HEK293 (cell line): ENCODE measurements around the gene BIN1.
A peak's percentile ranks its signal among the peaks of the same experiment; 100 is the strongest.

Experiments
- CTCF ChIA-PET: fragments of 350-600 bp; formaldehyde crosslinking; extraction: SDS; loops from one replicate; lab custom pipeline; 2021; ENCODE audit warnings: antibody characterized with exemption; lab: Yijun Ruan, JAX
- POLR2A ChIA-PET: fragments of 300-600 bp; formaldehyde crosslinking; extraction: SDS; loops from one replicate; lab custom pipeline; 2020; ENCODE audit warnings: antibody characterized with exemption, inconsistent platforms; lab: Yijun Ruan, JAX
- H3K27ac ChIP-seq: fragments of 200-500 bp; sonication (Bioruptor generic); 2 replicates; pipeline ENCODE4 v1.5.1; 2014; ENCODE audit warnings: low read depth, low read length, control low read depth, inconsistent platforms; ENCODE audit errors: extremely low read depth
- H3K36me3 ChIP-seq, 2 experiments: fragments of 200-500 bp in 1 of 2; sonication (Bioruptor generic) in 1 of 2; 1 replicate in 1 of 2; 2 replicates in 1 of 2; pipeline ENCODE4 v1.5.1; 2014 to 2017; ENCODE audit warnings: inconsistent platforms in 2 of 2, low read length in 2 of 2; ENCODE audit not compliant: control insufficient read depth in 2 of 2, insufficient read depth in 1 of 2
- H3K4me1 ChIP-seq: fragments of 200-500 bp; sonication (Bioruptor generic); 2 replicates; pipeline ENCODE4 v1.5.1; 2014; ENCODE audit warnings: mild to moderate bottlenecking, low read length, inconsistent platforms; ENCODE audit not compliant: control insufficient read depth, insufficient read depth
- H3K4me3 ChIP-seq: 2 replicates; pipeline ENCODE4 v1.5.1; 2011; ENCODE audit warnings: low read depth, mild to moderate bottlenecking, control low read depth, low read length, moderate library complexity
- H3K9me3 ChIP-seq: fragments of 200-500 bp; sonication (Bioruptor generic); 2 replicates; pipeline ENCODE4 v1.5.1; 2014; ENCODE audit warnings: low read depth, low read length, inconsistent platforms; ENCODE audit not compliant: control insufficient read depth, insufficient read depth
- REPIN1 ChIP-seq: fragments of 450-650 bp; formaldehyde crosslinking; IDR thresholded peaks from 2 replicates; pipeline ENCODE4 v1.5.1; 2017; ENCODE audit warnings: missing biosample characterization, missing genetic modification characterization, low read depth
- ZBTB21 ChIP-seq: fragments of 450-650 bp; formaldehyde crosslinking; IDR thresholded peaks from 2 replicates; pipeline ENCODE4 v1.5.1; 2017; ENCODE audit warnings: missing biosample characterization, missing genetic modification characterization
- ZFHX2 ChIP-seq: fragments of 450-650 bp; formaldehyde crosslinking; conservative IDR thresholded peaks from 2 replicates; pipeline ENCODE4 v1.5.1; 2016; ENCODE audit warnings: missing biosample characterization, missing genetic modification characterization
- ZIC2 ChIP-seq: fragments of 450-650 bp; formaldehyde crosslinking; IDR thresholded peaks from 2 replicates; pipeline ENCODE4 v1.5.1; 2016; ENCODE audit warnings: missing biosample characterization, missing genetic modification characterization
- ZNF133 ChIP-seq: fragments of 450-650 bp; formaldehyde crosslinking; IDR thresholded peaks from 2 replicates; pipeline ENCODE4 v1.5.1; 2016; ENCODE audit warnings: missing biosample characterization, missing genetic modification characterization
- ZNF555 ChIP-seq: fragments of 450-650 bp; formaldehyde crosslinking; conservative IDR thresholded peaks from 2 replicates; pipeline ENCODE4 v1.5.1; 2017; ENCODE audit warnings: missing biosample characterization, mild to moderate bottlenecking, missing genetic modification characterization, inconsistent platforms
- ZNF561 ChIP-seq: fragments of 450-650 bp; IDR thresholded peaks from 2 replicates; pipeline ENCODE4 v1.5.1; 2018; ENCODE audit warnings: missing biosample characterization, missing genetic modification characterization, borderline replicate concordance
- ZNF596 ChIP-seq: fragments of 450-650 bp; IDR thresholded peaks from 2 replicates; pipeline ENCODE4 v1.5.0; 2018; ENCODE audit warnings: missing biosample characterization, mild to moderate bottlenecking, missing genetic modification characterization, moderate library complexity
- ZNF600 ChIP-seq: fragments of 450-650 bp; formaldehyde crosslinking; IDR thresholded peaks from 2 replicates; pipeline ENCODE4 v1.5.1; 2016; ENCODE audit warnings: missing biosample characterization, missing genetic modification characterization
- ZNF658 ChIP-seq: fragments of 450-650 bp; formaldehyde crosslinking; IDR thresholded peaks from 2 replicates; pipeline ENCODE4; 2016; ENCODE audit warnings: missing biosample characterization, missing genetic modification characterization
- TF ChIP-seq, protein P1 (sequence below): sonication (generic); formaldehyde crosslinking; IDR thresholded peaks from 2 replicates; pipeline ENCODE4 v1.8.1; 2022; ENCODE audit warnings: mild to moderate bottlenecking, moderate library complexity, missing genetic modification reagents
- TF ChIP-seq, protein P2 (sequence below): fragments of 450-650 bp; formaldehyde crosslinking; IDR thresholded peaks from 2 replicates; pipeline ENCODE4 v1.5.1; 2017; ENCODE audit warnings: missing biosample characterization, missing genetic modification characterization
- TF ChIP-seq, protein P3 (sequence below): fragments of 450-650 bp; formaldehyde crosslinking; IDR thresholded peaks from 2 replicates; pipeline ENCODE4 v1.5.1; 2016; ENCODE audit warnings: missing biosample characterization, missing genetic modification characterization, borderline replicate concordance

Gene BIN1

DNA sequence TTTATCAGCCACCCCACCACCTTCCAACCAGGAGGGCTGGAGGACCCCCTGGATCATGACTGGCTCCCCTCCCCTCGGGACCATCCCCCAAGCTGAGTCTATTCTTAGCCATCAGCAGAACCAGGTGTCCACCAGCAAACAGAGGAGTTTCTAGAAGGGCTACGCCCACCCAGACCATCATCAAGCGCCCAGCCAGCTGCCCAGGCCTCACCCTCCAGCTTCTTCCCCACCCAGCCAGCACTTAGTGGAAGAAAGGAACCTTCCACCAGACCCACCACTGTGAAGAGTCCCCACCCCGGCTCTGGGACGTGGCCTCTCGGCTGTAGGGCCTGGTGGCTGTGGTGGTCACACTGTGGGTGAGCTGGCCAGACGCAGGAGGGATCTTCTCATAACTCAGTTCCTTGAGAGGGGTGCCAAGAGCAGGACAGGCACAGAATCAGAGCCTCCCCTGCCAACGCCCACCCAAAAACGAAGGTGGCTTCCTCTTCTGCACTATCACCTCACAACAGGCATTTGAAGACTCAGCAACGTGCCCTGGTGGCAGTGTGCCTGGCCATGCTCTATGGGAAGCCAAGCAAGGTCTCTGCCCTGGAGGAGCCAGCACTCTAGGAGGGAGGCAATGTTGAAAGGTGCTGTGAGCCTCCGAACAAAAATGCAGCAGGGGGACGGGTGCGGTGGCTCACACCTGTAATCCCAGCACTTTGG is 19.0 kb downstream of the BIN1 start:
- H3K9me3 ChIP-seq, result no peaks in the 10 kb centered on the region
- TF ChIP-seq REPIN1 (no peak), ZBTB21 (no peak), ZNF561 (tag by site-specific recombination) (no peak), ZNF658 (tag by site-specific recombination) (no peak), ZNF133 (no peak), ZNF596 (tag by site-specific recombination) (no peak), ZIC2 (tag by site-specific recombination) (no peak)
- TF ChIP-seq, protein P1, sequence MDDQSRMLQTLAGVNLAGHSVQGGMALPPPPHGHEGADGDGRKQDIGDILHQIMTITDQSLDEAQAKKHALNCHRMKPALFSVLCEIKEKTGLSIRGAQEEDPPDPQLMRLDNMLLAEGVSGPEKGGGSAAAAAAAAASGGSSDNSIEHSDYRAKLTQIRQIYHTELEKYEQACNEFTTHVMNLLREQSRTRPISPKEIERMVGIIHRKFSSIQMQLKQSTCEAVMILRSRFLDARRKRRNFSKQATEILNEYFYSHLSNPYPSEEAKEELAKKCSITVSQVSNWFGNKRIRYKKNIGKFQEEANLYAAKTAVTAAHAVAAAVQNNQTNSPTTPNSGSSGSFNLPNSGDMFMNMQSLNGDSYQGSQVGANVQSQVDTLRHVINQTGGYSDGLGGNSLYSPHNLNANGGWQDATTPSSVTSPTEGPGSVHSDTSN (CRISPR knock-in tag), result no peak
- TF ChIP-seq, protein P2, sequence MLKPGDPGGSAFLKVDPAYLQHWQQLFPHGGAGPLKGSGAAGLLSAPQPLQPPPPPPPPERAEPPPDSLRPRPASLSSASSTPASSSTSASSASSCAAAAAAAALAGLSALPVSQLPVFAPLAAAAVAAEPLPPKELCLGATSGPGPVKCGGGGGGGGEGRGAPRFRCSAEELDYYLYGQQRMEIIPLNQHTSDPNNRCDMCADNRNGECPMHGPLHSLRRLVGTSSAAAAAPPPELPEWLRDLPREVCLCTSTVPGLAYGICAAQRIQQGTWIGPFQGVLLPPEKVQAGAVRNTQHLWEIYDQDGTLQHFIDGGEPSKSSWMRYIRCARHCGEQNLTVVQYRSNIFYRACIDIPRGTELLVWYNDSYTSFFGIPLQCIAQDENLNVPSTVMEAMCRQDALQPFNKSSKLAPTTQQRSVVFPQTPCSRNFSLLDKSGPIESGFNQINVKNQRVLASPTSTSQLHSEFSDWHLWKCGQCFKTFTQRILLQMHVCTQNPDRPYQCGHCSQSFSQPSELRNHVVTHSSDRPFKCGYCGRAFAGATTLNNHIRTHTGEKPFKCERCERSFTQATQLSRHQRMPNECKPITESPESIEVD (tag by site-specific recombination), result no peak
- no peaks in the 10 kb centered on the region for H3K36me3 ChIP-seq
- H3K4me3 ChIP-seq, result no peak overlapping the region
- no peak overlapping the region for H3K27ac ChIP-seq
- POLR2A ChIA-PET, result no interaction called here
- no peaks in the 10 kb centered on the region for H3K4me1 ChIP-seq
- CTCF ChIA-PET, result interaction anchor here (0.6 to 0.9 kb wide), 3 partner anchors 11 to 84 kb away, joined by 3 read pairs; no protein-coding TSS in a partner anchor

DNA sequence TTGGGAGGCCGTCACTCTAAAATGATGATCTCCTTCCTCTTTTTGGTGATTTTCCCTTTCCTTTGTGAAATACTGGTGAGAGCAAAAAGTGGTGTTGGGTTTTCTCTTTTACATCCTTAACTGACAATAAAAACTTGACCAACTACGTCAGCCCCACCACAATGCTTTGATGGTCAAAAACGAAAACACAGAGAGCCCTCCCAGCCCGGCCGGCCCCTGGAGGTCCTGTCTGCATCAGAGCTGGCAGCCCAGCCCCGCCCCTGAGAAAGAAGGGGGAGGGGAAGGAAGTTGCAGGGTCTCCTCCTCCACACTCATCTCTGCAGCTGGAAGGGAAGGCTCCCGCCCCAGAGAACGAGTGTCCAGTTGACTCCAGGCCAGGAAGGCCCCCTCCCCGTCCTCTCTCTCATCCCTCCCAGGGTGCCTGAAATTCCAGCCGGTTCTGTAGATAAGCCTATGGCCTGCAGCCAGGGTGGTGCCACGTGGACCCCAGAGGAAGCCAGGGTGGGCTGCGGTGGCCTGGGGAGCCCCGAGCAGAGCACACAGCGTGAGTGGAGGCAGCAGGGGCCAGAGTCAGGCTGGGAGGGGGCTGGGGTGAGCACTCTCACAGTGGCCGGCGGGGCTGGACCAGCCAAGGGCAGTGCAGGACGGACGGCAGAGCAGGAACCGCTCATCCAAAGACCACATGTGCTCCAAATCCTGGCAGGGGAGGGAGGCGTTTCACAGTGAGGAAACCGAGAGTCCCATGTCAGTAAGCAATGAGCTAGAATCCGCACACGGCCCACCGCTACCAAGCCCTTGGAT is 19.8 kb downstream of the BIN1 start:
- TF ChIP-seq ZNF600 (tag by site-specific recombination) (no peak), ZIC2 (tag by site-specific recombination) (peak; percentile 81)
- Histone ChIP-seq H3K4me3 (no peak overlapping the region), H3K36me3 (no peaks in the 10 kb centered on the region), H3K27ac (no peak overlapping the region), H3K4me1 (no peaks in the 10 kb centered on the region), H3K9me3 (no peaks in the 10 kb centered on the region)
- POLR2A ChIA-PET, result no interaction called here
- CTCF ChIA-PET, result interaction anchor here (0.9 kb wide), 1 partner anchor 10 kb away, joined by 3 read pairs; no protein-coding TSS in a partner anchor

DNA sequence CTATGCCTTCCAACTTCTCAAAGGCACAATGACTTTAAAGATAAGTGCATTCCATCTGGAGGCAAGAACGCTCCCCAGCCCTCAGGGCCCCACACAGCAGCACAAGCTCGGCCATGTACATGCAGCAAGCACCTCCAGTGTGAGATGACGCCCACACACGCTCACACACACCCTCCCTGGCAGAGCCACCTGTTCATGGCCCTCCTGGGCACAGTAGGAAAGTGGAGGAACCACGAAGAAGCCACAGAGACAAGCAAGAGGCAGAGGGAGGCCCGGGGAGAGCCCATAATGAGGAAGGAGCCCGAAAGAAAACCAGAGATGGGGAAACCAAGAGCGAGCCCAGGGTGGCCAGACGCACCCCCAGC is 21.7 kb downstream of the BIN1 start:
- H3K36me3 ChIP-seq, result no peaks in the 10 kb centered on the region
- TF ChIP-seq, protein P3, sequence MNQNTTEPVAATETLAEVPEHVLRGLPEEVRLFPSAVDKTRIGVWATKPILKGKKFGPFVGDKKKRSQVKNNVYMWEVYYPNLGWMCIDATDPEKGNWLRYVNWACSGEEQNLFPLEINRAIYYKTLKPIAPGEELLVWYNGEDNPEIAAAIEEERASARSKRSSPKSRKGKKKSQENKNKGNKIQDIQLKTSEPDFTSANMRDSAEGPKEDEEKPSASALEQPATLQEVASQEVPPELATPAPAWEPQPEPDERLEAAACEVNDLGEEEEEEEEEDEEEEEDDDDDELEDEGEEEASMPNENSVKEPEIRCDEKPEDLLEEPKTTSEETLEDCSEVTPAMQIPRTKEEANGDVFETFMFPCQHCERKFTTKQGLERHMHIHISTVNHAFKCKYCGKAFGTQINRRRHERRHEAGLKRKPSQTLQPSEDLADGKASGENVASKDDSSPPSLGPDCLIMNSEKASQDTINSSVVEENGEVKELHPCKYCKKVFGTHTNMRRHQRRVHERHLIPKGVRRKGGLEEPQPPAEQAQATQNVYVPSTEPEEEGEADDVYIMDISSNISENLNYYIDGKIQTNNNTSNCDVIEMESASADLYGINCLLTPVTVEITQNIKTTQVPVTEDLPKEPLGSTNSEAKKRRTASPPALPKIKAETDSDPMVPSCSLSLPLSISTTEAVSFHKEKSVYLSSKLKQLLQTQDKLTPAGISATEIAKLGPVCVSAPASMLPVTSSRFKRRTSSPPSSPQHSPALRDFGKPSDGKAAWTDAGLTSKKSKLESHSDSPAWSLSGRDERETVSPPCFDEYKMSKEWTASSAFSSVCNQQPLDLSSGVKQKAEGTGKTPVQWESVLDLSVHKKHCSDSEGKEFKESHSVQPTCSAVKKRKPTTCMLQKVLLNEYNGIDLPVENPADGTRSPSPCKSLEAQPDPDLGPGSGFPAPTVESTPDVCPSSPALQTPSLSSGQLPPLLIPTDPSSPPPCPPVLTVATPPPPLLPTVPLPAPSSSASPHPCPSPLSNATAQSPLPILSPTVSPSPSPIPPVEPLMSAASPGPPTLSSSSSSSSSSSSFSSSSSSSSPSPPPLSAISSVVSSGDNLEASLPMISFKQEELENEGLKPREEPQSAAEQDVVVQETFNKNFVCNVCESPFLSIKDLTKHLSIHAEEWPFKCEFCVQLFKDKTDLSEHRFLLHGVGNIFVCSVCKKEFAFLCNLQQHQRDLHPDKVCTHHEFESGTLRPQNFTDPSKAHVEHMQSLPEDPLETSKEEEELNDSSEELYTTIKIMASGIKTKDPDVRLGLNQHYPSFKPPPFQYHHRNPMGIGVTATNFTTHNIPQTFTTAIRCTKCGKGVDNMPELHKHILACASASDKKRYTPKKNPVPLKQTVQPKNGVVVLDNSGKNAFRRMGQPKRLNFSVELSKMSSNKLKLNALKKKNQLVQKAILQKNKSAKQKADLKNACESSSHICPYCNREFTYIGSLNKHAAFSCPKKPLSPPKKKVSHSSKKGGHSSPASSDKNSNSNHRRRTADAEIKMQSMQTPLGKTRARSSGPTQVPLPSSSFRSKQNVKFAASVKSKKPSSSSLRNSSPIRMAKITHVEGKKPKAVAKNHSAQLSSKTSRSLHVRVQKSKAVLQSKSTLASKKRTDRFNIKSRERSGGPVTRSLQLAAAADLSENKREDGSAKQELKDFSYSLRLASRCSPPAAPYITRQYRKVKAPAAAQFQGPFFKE (tag by site-specific recombination), result no peak
- TF ChIP-seq ZFHX2 (tag by site-specific recombination) (peak; percentile 40; the same call in 1 of the 2 replicates), ZNF555 (tag by site-specific recombination) (no peak)
- no peaks in the 10 kb centered on the region for H3K9me3 ChIP-seq
- H3K4me1 ChIP-seq, result no peaks in the 10 kb centered on the region
- no peak overlapping the region for H3K27ac ChIP-seq
- POLR2A ChIA-PET, result no interaction called here
- CTCF ChIA-PET, result no interaction called here
- H3K4me3 ChIP-seq, result no peak overlapping the region
